PC-3 (cell line): ENCODE data around the gene CLDN18. TPM values are rescaled to one million over a fixed set of nuclear protein-coding genes. Genes with fewer than 3 reads are reported as not detected.

Source experiments
- ATAC-seq: fragments of 200-7000 bp; cut with Tn5 transposase; 2 replicates; pipeline ENCODE4 v1.9.1; 2020; ENCODE audit warnings: mild to moderate bottlenecking, moderate library complexity
- BruUV-seq: library from RNA; stranded (reverse); fragments of 400-500 nt; replicated peaks from 2 replicates; lab custom pipeline; 2021; lab: Mats Ljungman, UMichigan
- CTCF ChIA-PET: fragments of 300-600 bp; sonication (Branson Sonifier 250); formaldehyde crosslinking; loops from one replicate; lab custom pipeline; 2022; ENCODE audit warnings: antibody characterized with exemption; lab: Charles Lee
- POLR2A ChIA-PET: fragments of 300-600 bp; sonication (Branson Sonifier 250); formaldehyde crosslinking; loops from one replicate; lab custom pipeline; 2022; ENCODE audit warnings: antibody characterized with exemption; ENCODE audit not compliant: unreplicated experiment; lab: Charles Lee
- DNase-seq: peaks from one replicate; pipeline ENCODE4 v3.0.0-alpha.2; 2015
- H2AFZ ChIP-seq: fragments of 300-600 bp; sonication (generic); 2 replicates; pipeline ENCODE4 v1.6.0; 2016; ENCODE audit warnings: antibody characterized with exemption, low read length
- H3F3A ChIP-seq: fragments of 300-600 bp; sonication (generic); one replicate; pipeline ENCODE4 v1.6.0; 2017; ENCODE audit warnings: antibody characterized with exemption, low read length, control low read depth, mild to moderate bottlenecking; ENCODE audit not compliant: unreplicated experiment
- H3K27ac ChIP-seq: fragments of 300-600 bp; sonication (generic); 2 replicates; pipeline ENCODE4 v1.5.1; 2016; ENCODE audit warnings: mild to moderate bottlenecking, low read length
- H3K27me3 ChIP-seq: fragments of 300-600 bp; sonication (generic); 2 replicates; pipeline ENCODE4 v1.6.1; 2016; ENCODE audit warnings: low read length, mixed read lengths
- H3K36me3 ChIP-seq: fragments of 300-600 bp; sonication (generic); 2 replicates; pipeline ENCODE4 v1.6.1; 2016; ENCODE audit warnings: low read depth, mixed run types, low read length, mixed read lengths
- H3K4me1 ChIP-seq: fragments of 300-600 bp; sonication (generic); 2 replicates; pipeline ENCODE4 v1.5.1; 2016; ENCODE audit warnings: low read length; ENCODE audit not compliant: insufficient read depth
- H3K4me2 ChIP-seq: fragments of 300-600 bp; sonication (generic); 2 replicates; pipeline ENCODE4 v1.6.0; 2016; ENCODE audit warnings: low read length
- H3K4me3 ChIP-seq: fragments of 300-600 bp; sonication (generic); 2 replicates; pipeline ENCODE4 v1.5.1; 2016; ENCODE audit warnings: mild to moderate bottlenecking, low read length, mixed read lengths
- H3K79me2 ChIP-seq: fragments of 300-600 bp; sonication (generic); 2 replicates; pipeline ENCODE4 v1.6.1; 2017; ENCODE audit warnings: low read length, mixed read lengths
- H3K9ac ChIP-seq: fragments of 300-600 bp; sonication (generic); 2 replicates; pipeline ENCODE4 v1.6.0; 2016; ENCODE audit warnings: mild to moderate bottlenecking, low read length
- H3K9me2 ChIP-seq: fragments of 300-600 bp; sonication (generic); replicated peaks from 2 replicates; pipeline ENCODE4 v1.6.1; 2016; ENCODE audit warnings: mixed run types, low read length, mixed read lengths
- H3K9me3 ChIP-seq: fragments of 300-600 bp; sonication (generic); 2 replicates; pipeline ENCODE4 v1.6.1; 2016; ENCODE audit warnings: low read length, mixed read lengths
- H4K20me1 ChIP-seq: fragments of 300-600 bp; sonication (generic); 2 replicates; pipeline ENCODE4 v1.6.1; 2016; ENCODE audit warnings: low read length, mixed read lengths
- CTCF ChIP-seq: fragments of 300-600 bp; sonication (generic); conservative IDR thresholded peaks from 2 replicates; pipeline ENCODE4 v1.5.1; 2017; ENCODE audit warnings: antibody characterized with exemption, low read depth, mild to moderate bottlenecking, low read length
- EZH2 ChIP-seq: fragments of 300-600 bp; sonication (generic); IDR thresholded peaks from one replicate; pipeline ENCODE4 v1.6.1; 2017; ENCODE audit warnings: antibody characterized with exemption, mild to moderate bottlenecking, low read length; ENCODE audit not compliant: unreplicated experiment
- EZH2phosphoT487 ChIP-seq: fragments of 300-600 bp; sonication (generic); IDR thresholded peaks from 2 replicates; pipeline ENCODE4 v1.6.1; 2018; ENCODE audit warnings: mild to moderate bottlenecking, antibody characterized with exemption, low read length, borderline replicate concordance
- intact Hi-C: fragments of 100-400 bp; cut with micrococcal nuclease; formaldehyde crosslinking; loops from 2 replicates; pipeline ENCODE4 v1.9.0; 2023
- total RNA-seq: library from RNA; depleted of rRNA; stranded (reverse); fragments of >200 nt; gene quantifications from 2 replicates; pipeline ENCODE4 v1.2.3, GENCODE V29; 2014

CLDN18 gene
- total RNA-seq, 1 experiment from 2014 or later = not detected

DNA sequence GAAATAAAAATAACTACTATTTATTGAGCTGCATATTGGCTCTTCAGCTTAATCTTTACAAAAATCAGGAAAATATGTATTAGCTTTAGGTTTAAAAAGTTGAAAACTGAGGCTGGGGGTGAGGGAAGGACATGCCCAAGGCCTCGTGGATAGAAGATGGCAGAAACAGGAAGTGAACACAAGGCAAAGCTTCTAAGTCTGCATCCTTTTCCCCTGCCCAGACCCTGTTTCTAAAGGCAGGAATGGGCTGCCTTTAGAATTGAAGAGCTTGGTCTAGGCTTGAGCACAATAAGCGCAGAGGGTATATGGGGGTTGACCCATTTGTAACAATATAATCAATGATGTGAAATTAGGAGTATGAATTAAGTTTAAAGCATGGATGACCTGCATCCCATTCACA, 6.1 kb downstream of the CLDN18 start:
- no peak for DNase-seq
- ChIA-PET POLR2A (no interaction called here), CTCF (no interaction called here)
- Histone ChIP-seq H3F3A (no peaks in the 10 kb centered on the region), H3K9me3 (no peaks in the 10 kb centered on the region), H3K9me2 (no peaks in the 10 kb centered on the region), H3K27me3 (no peaks in the 10 kb centered on the region), H3K36me3 (no peaks in the 10 kb centered on the region), H2AFZ (no peak overlapping the region), H3K27ac (no peak overlapping the region), H3K4me2 (no peak overlapping the region), H4K20me1 (no peaks in the 10 kb centered on the region), H3K79me2 (no peaks in the 10 kb centered on the region), H3K9ac (no peak overlapping the region), H3K4me1 (no peaks in the 10 kb centered on the region), H3K4me3 (no peak overlapping the region)
- no peak for ATAC-seq
- intact Hi-C loops = no loop called here
- BruUV-seq = no TSS peak
- no peak for TF ChIP-seq CTCF
- TF ChIP-seq EZH2 = no peak
- no peak for TF ChIP-seq EZH2phosphoT487

DNA sequence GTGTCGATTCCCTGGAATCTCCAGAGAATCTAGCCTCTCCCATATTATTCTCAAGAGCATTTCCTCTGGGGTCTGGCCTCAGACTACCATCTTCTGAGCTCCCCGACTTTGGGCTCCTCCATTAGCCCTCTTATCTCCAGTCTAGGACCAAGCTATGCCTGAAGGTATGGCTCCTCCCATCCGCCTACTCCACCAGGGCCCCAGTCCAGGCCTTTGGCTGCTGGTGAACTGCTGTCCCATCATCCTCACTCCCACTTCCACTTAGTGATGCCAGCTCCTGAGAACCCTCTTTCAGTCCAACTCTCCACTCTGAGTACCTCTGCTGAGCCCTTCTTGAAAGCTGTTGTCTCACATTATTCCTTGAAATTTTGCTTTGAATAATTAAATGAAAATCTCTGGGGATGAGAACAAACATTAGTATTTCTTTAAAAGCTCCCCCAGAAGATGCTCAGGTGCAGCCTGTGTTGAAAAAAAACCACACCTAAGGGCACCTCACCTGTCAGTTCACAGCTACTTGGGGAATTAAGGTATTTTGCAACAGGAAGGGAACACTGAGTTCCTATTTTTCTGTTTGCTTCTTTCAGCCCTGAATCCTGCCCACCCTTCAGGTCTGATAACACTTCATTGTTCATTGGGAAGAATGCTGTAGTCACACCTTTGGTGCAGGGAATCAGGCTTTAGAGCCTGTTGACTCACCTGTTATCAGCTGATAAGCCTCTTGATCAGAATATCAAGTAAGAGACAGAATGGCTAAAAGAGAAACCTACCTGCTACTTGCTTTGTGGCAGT, 9.5 kb downstream of the CLDN18 start:
- no peak for TF ChIP-seq EZH2phosphoT487
- no peak for TF ChIP-seq CTCF
- TF ChIP-seq EZH2 = no peak
- CTCF ChIA-PET = no interaction called here
- no peaks in the 10 kb centered on the region for H3K4me1 ChIP-seq
- no peak overlapping the region for H3K27ac ChIP-seq
- POLR2A ChIA-PET = no interaction called here
- no peak overlapping the region for H2AFZ ChIP-seq
- H3K9me2 ChIP-seq = no peaks in the 10 kb centered on the region
- no peaks in the 10 kb centered on the region for H3K36me3 ChIP-seq
- DNase-seq (no peak), ATAC-seq (no peak)
- H3K27me3 ChIP-seq = no peaks in the 10 kb centered on the region
- no peaks in the 10 kb centered on the region for H3K79me2 ChIP-seq
- intact Hi-C loops = no loop called here
- no peak overlapping the region for H3K4me3 ChIP-seq
- no peaks in the 10 kb centered on the region for H3F3A ChIP-seq
- H3K9me3 ChIP-seq = no peaks in the 10 kb centered on the region
- H4K20me1 ChIP-seq = no peaks in the 10 kb centered on the region
- no peak overlapping the region for H3K9ac ChIP-seq
- H3K4me2 ChIP-seq = no peak overlapping the region
- no TSS peak for BruUV-seq

DNA sequence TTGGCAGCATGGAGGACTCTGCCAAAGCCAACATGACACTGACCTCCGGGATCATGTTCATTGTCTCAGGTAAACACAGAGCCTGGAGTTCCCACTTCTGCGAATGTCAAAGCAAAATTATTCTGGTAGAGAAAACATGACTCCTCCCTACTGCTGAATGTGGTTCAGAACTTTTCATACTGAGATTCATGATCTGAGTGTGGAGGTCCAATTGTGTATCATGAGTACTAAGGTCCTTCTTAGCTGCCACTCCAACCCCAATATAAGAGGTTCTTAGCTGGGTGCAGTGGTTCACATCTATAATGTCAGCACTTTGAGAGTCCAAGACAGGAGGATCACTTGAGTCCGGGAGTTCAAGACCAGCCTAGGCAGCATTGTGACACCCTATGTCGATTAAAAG, 13.8 kb downstream of the CLDN18 start:
- intact Hi-C loops = no loop called here
- no TSS peak for BruUV-seq
- H3K9me3 ChIP-seq = no peaks in the 10 kb centered on the region
- no peak for ATAC-seq
- H3F3A ChIP-seq = no peaks in the 10 kb centered on the region
- no peaks in the 10 kb centered on the region for H4K20me1 ChIP-seq
- H3K79me2 ChIP-seq = no peaks in the 10 kb centered on the region
- ChIA-PET POLR2A (no interaction called here), CTCF (no interaction called here)
- TF ChIP-seq EZH2 (no peak), EZH2phosphoT487 (no peak), CTCF (no peak)
- no peak for DNase-seq
- H3K4me1 ChIP-seq = no peaks in the 10 kb centered on the region
- H3K4me2 ChIP-seq = no peak overlapping the region
- H2AFZ ChIP-seq = no peak overlapping the region
- H3K9me2 ChIP-seq = no peaks in the 10 kb centered on the region
- no peaks in the 10 kb centered on the region for H3K36me3 ChIP-seq
- H3K4me3 ChIP-seq = no peak overlapping the region
- no peaks in the 10 kb centered on the region for H3K27me3 ChIP-seq
- H3K9ac ChIP-seq = no peak overlapping the region
- no peak overlapping the region for H3K27ac ChIP-seq
